MCF 10A (cell line): ENCODE measurements around the gene MGAT4A. TPM values are rescaled to one million over a fixed set of nuclear protein-coding genes. Genes with fewer than 3 reads are reported as not detected.

Source experiments
- BruUV-seq: library from RNA; stranded (reverse); fragments of 400-500 nt; replicated peaks from 2 replicates; lab custom pipeline; 2021; lab: Mats Ljungman, UMichigan
- CTCF ChIA-PET: fragments of 300-600 bp; sonication (Branson Sonifier 250); formaldehyde crosslinking; extraction: SDS; loops from one replicate; lab custom pipeline; 2021; ENCODE audit warnings: antibody characterized with exemption, inconsistent platforms; lab: Yijun Ruan, JAX
- POLR2A ChIA-PET: fragments of 300-600, 350-650 bp; sonication (Branson Sonifier 250); formaldehyde crosslinking; extraction: SDS; loops from one replicate; lab custom pipeline; 2020; ENCODE audit warnings: antibody characterized with exemption, inconsistent platforms; lab: Yijun Ruan, JAX
- DNase-seq: peaks from one replicate; pipeline ENCODE4 v3.0.0-alpha.2; 2018; ENCODE audit not compliant: unreplicated experiment
- H3K27ac Mint-ChIP-seq: one replicate; pipeline ENCODE4 v1.8.0; 2022; ENCODE audit warnings: mild to moderate bottlenecking, low read depth, mixed read lengths; ENCODE audit not compliant: unreplicated experiment
- H3K27me3 Mint-ChIP-seq: one replicate; pipeline ENCODE4 v1.8.0; 2022; ENCODE audit warnings: mixed read lengths; ENCODE audit not compliant: insufficient read depth, unreplicated experiment
- H3K36me3 Mint-ChIP-seq: one replicate; pipeline ENCODE4 v1.8.0; 2022; ENCODE audit warnings: mild to moderate bottlenecking, moderate library complexity, mixed read lengths; ENCODE audit not compliant: insufficient read depth, unreplicated experiment
- H3K4me1 Mint-ChIP-seq: one replicate; pipeline ENCODE4 v1.8.0; 2022; ENCODE audit warnings: mixed read lengths; ENCODE audit not compliant: insufficient read depth, unreplicated experiment
- H3K4me3 Mint-ChIP-seq: one replicate; pipeline ENCODE4 v1.8.0; 2022; ENCODE audit warnings: mild to moderate bottlenecking, moderate library complexity, mixed read lengths; ENCODE audit not compliant: unreplicated experiment
- H3K9me3 Mint-ChIP-seq: one replicate; pipeline ENCODE4 v1.8.0; 2022; ENCODE audit warnings: mixed read lengths; ENCODE audit not compliant: unreplicated experiment
- CTCF ChIP-seq: fragments of 200-600 bp; IDR thresholded peaks from one replicate; pipeline ENCODE4 v1.8.0; 2022; ENCODE audit warnings: antibody characterized with exemption, mild to moderate bottlenecking; ENCODE audit not compliant: unreplicated experiment
- intact Hi-C: fragments of 100-400 bp; cut with micrococcal nuclease; formaldehyde crosslinking; loops from 2 replicates; pipeline ENCODE4 v1.14.1; 2022
- total RNA-seq: library from RNA; stranded (reverse); gene quantifications from 2 replicates; pipeline ENCODE4 v1.2.3, GENCODE V29; 2022

The MGAT4A gene
- total RNA-seq, 1 experiment from 2014 or later: 3.7 TPM

- Mint-ChIP-seq H3K27me3 (no peaks in the 10 kb centered on the region), H3K36me3 (peaks cover 11% of the 10 kb centered on the region), H3K9me3 (no peaks in the 10 kb centered on the region), H3K4me3 (no peak overlapping the region), H3K27ac (no peak overlapping the region), H3K4me1 (no peaks in the 10 kb centered on the region)
- DNase-seq: no peak
- intact Hi-C loops: no loop called here
- CTCF ChIA-PET: interaction anchor here (0.6 to 1.4 kb wide), 5 partner anchors 69 to 868 kb away, joined by 3 to 6 read pairs (median 4); no protein-coding TSS in a partner anchor
- no peak for TF ChIP-seq CTCF
- no TSS peak for BruUV-seq
- POLR2A ChIA-PET: interaction anchor here (0.6 kb wide), 2 partner anchors 23 to 152 kb away, joined by 3 read pairs; no protein-coding TSS in a partner anchor
Measured at GRCh38 chr2:98579926-98580325, 151.0 kb downstream of the MGAT4A start.

- no peak for DNase-seq
- intact Hi-C loops: no loop called here
- Mint-ChIP-seq H3K4me3 (no peak overlapping the region), H3K9me3 (no peaks in the 10 kb centered on the region), H3K36me3 (peaks cover 24% of the 10 kb centered on the region), H3K27me3 (no peaks in the 10 kb centered on the region), H3K4me1 (no peaks in the 10 kb centered on the region), H3K27ac (no peak overlapping the region)
- ChIA-PET POLR2A (no interaction called here), CTCF (no interaction called here)
- no peak for TF ChIP-seq CTCF
- BruUV-seq: no TSS peak
Measured at GRCh38 chr2:98578231-98578630, 152.7 kb downstream of the MGAT4A start.

- Mint-ChIP-seq H3K36me3 (peaks cover 25% of the 10 kb centered on the region), H3K27me3 (no peaks in the 10 kb centered on the region), H3K4me1 (no peaks in the 10 kb centered on the region), H3K27ac (no peak overlapping the region), H3K9me3 (no peaks in the 10 kb centered on the region), H3K4me3 (no peak overlapping the region)
- no TSS peak for BruUV-seq
- intact Hi-C loops: no loop called here
- ChIA-PET CTCF (no interaction called here), POLR2A (no interaction called here)
- no peak for DNase-seq
- TF ChIP-seq CTCF: no peak
Measured at GRCh38 chr2:98577313-98577712, 153.6 kb downstream of the MGAT4A start.

GRCh38 chr2:98576666-98577312 is 154.1 kb downstream of the MGAT4A start:
- no peaks in the 10 kb centered on the region for H3K9me3 Mint-ChIP-seq
- DNase-seq: no peak
- CTCF ChIA-PET: interaction anchor here (0.6 kb wide), 1 partner anchor 130 kb away, joined by 4 read pairs; no protein-coding TSS in a partner anchor
- BruUV-seq: no TSS peak
- TF ChIP-seq CTCF: no peak
- intact Hi-C loops: no loop called here
- no peak overlapping the region for H3K4me3 Mint-ChIP-seq
- no peaks in the 10 kb centered on the region for H3K4me1 Mint-ChIP-seq
- POLR2A ChIA-PET: no interaction called here
- H3K27ac Mint-ChIP-seq: no peak overlapping the region
- no peaks in the 10 kb centered on the region for H3K27me3 Mint-ChIP-seq
- peaks cover 25% of the 10 kb centered on the region for H3K36me3 Mint-ChIP-seq
